Suppressor macrophage treated with lipopolysaccharide for 4 hours (primary cell): Measurements from ENCODE around the gene GANAB.
"Not testable (repeated sequence)": the region's sequence is repeated elsewhere in the genome, so short reads cannot be mapped to it uniquely, and the experiment has no call there.

Source experiments
- DNase-seq: peaks from one replicate; pipeline ENCODE4 v3.0.0-alpha.2; 2020

Gene GANAB

DNA sequence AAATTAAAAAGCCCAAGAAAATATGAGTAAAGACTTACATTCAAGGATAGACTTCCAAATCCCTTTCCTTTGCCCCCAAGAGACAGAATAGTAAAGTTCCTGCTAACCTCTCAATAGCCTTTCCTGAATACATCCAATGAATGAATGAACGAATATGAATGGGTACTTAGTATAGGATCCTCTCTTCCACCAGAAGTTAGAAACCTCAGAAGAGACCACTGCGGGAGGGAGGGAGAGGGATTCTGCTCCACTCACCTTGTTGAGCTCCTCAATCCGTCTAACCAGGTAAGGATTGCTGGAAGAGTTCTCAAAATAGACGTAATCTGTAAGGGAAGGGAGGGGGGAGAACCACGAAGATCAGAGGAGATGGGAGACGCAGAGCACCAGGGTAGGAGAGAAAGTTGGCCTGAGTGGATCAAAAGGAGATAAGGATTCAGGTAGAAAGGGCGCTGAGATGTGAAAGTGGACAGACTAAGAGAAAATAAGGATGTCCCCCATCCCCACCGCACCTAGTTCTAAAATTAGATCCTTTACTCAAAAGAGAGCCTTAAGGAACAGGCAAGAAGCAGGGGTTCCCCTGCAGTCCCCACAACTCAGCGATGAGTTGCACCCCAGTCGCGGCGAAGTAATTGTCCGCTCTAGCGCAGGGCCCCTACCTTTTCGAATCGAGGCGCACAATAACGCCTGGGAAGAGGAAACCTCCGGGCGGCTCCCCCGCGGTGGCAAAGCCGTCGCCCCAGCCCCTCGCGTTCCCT lies 45.9 kb downstream of the GANAB start:
- no peak for DNase-seq

GRCh38 chr11:62599901-62600300 lies 46.5 kb downstream of the GANAB start:
- DNase-seq = no peak

DNA sequence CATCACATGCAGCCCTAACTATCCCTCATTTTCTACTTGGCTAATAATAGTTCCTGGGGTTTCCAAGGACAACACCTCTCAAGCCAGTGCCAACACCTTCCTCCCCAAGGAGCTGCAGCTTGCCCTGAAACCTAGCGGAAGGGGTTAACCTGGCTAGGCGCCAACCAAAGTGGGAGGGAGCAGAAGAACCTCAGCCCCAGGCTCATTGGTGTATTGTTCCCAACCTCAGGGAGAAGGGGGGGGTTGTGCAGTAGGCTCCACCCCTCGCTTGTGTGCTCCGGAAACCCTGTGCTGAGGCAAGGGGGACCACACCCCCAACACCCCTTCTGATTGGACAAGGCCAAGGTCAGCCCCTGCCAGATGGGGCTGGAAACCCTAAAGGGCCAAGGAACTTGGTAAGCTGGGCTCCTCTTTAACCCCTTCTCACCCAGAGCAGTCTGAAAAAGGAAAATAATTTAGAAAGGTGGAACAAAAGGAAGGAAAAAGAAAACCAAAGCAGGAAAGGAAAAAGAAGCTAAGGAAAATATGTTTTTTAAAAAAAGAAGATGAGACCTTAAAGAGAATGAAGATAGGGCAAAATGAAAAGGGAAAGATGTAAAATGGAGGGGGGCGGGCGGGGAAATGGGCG lies 47.2 kb downstream of the GANAB start:
- DNase-seq = peak; percentile 94

GRCh38 chr11:62595124-62595523 lies 51.3 kb downstream of the GANAB start:
- DNase-seq = no peak

DNA sequence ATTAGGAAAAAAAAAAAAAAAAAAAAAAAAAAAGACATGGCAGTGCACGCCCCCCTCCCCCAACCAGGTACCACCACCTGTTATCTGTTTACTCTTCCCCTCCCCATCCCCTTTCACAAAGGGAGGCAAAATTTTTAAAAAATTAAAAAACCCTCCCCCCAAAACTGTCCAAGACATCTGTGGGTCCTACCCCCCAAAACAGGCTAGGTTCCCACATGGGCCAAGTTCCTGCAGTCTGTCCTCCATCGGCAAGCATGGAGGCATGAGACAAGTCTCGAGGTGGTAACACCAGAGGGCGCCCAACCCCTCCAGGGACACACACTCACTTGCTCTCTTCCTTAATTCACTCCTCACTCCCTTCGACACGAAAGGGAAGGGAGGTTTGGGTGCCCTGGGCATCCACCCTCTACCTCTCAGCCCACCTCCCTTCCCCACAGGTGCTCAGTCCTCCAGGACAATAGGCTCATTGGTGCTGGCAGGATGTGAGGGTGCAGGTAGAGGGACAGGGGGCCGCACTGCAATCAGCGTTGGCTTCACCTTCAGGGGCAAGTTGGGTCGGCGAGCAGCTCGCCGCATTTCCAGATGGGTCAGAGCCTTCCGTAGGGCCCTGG lies 52.9 kb downstream of the GANAB start:
- DNase-seq = peak; percentile 85

- DNase-seq = no peak
Observed at GRCh38 chr11:62592989-62593421, 53.4 kb downstream of the GANAB start.

DNA sequence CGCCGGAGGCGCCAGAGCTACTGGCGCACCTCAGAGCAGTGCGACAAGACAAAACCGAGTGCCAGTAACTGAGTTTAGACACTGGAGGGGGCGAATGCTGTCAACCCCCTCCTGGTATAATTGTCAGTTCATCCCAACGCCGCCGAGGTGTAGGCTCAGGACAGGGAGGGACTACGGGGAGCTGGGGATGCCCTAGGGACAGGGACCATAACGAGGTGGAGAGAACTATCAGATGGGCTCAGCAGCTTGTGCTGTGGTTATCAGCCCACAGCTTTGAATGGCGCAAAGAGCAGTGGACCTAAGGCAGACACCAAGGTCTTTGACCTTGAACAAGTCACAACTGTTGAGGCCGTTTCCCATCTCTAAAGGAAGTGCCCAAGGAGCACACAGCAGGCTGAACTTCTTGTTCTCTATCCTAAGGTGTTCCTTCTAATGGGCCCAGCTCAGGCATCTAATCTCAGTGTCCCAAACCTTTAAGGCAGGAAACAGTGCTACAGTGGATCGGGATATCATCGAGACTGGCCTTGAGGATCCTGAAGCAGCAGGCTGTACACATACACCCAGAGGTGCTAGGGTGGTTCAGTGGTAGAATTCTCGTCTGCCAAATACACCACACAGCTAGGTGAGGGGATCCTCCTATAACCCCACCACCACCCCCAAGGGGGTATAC lies 54.1 kb downstream of the GANAB start:
- no peak for DNase-seq

GRCh38 chr11:62591448-62592145 lies 54.8 kb downstream of the GANAB start, which contains the start of gene TUT1:
TSS of gene TUT1 (minus strand) at chr11:62591523. CDS start at chr11:62591485, 38 bp downstream.
- peak; percentile 99 for DNase-seq

- DNase-seq = no peak
Observed at GRCh38 chr11:62588966-62589637, 57.3 kb downstream of the GANAB start.

- not testable (repeated sequence) for DNase-seq
Observed at GRCh38 chr11:62585356-62585755, 61.1 kb downstream of the GANAB start.

DNA sequence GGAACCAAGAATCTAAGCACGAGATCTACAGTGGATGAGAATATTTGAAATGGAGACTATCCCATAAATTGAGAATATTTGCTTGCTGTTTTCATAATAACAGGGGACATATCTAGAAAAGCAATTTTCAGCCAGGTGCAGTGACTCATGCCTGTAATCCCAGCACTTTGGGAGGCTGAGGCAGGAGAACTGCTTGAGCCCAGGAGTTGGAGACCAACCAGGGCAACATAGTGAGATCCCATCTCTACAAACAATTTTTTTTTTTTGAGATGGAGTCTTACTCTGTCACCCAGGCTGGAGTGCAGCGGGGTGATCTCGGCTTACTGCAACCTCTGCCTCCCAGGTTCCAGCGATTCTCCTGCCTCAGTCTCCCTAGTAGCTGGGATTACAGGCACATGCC lies 64.7 kb downstream of the GANAB start:
- not testable (repeated sequence) for DNase-seq

- DNase-seq = no peak
Observed at GRCh38 chr11:62580959-62581715, 65.3 kb downstream of the GANAB start.

- no peak for DNase-seq
Observed at GRCh38 chr11:62579252-62579651, 67.2 kb downstream of the GANAB start.

GRCh38 chr11:62578541-62578940 lies 67.9 kb downstream of the GANAB start:
- no peak for DNase-seq

GRCh38 chr11:62577046-62577714 lies 69.2 kb downstream of the GANAB start:
- DNase-seq = peak; percentile 67

- no peak for DNase-seq
Observed at GRCh38 chr11:62575837-62576236, 70.6 kb downstream of the GANAB start.

DNA sequence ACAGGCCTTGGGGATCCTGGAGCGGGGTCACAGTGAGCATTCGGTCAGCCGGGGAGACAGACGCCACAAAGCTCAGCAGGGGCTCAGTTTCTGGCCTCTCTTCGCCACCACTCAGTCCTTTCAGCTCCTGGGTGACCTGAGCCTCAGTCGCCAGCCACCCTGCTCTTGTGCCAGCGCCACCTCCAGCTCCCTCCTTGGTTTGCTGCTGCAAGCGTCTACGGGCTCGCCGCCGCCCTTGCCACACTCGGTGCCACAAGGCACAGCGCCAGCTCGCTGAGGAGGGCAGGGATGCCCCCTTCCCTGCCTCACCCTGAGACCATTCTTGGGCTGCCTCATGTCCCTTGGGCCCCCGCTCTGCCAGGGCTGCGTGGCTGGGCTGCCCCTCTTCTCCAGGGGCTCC lies 71.3 kb downstream of the GANAB start:
- no peak for DNase-seq
